ENCODE measurements around the gene PID1.

The PID1 gene

DNA sequence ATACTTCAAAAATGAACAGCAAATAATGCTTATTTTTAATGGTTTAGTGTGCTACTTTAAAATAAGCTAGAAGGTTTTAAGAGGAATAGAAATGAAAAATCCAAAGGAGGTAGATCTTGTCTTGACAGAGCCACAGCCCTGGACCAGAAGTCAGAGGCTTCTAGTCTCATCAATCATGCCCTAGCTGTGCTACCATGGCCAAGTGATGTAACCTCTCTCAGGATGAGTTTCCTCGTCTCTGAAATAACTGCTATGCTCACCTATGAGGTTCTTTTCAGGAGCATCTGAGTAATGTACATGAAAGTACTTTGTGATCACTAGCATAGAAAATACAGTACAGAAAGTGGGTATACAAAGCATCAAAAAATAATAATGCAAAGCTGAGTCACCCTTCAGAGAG, 248.4 kb downstream of the PID1 start:
- no peak for DNase-seq (ENCODE audit: low read depth, low spot score)

DNA sequence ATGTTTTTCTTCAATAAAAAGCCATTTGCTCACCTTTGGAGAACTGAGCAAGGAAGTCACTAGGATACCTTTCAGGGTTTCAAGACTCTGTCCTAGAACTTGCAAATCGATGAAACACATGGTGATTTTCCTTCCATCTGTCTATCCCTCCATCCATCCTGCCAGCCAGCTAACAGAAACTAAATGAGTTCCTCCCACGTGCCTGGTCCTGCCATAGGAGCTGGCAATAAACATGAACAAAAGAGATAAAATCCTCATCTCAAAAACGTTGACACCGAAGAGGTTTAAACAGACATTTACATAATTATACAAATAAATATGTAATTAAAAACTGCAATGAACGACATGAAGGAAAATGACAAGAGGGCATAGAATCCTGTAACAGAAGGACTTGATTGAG, 249.0 kb downstream of the PID1 start:
- DNase-seq (ENCODE audit: low read depth, low spot score), result no peak

- no peak for DNase-seq (ENCODE audit: low read depth, low spot score)
These were observed 261.3 kb downstream of the PID1 start for GRCh38 chr2:229009816-229010215.

DNA sequence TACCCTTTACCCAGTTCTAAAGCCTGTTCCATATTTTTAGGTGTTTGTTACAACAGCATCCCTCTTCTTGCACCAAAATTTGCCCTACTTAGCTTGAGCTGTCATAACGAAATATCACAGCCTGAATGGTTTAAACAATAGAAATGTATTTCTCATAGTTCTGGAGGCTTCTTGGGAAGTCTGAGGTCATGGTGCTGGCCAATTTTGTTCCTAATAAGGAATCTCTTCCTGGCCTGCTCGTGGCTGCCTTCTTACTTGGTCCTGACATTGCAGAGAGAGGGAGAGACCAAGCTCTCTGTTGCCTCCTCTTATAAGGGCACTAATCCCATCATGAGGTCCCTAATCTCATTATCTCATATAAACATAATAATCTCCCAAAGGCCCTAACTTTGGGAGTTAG, 267.8 kb downstream of the PID1 start:
- DNase-seq (ENCODE audit: low read depth, low spot score), result no peak

DNA sequence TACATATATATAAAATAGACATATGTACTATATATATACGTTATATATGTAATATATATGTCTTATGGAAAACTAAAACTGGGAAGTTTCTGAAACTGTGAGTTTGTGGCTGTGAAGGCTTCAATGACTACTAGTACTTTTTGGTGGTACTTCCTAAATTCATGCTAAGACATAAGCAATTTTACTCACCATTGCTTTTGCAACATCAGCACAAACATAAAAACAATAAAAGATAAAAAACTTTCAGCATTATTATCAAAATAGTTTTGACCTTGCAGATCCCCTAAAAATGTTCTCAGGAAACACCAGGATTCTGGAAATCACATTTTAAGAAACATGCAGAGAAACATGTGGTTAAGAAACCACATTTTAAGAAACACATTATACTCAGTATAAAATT, 269.9 kb downstream of the PID1 start:
- DNase-seq (ENCODE audit: low read depth, low spot score), result no peak

DNA sequence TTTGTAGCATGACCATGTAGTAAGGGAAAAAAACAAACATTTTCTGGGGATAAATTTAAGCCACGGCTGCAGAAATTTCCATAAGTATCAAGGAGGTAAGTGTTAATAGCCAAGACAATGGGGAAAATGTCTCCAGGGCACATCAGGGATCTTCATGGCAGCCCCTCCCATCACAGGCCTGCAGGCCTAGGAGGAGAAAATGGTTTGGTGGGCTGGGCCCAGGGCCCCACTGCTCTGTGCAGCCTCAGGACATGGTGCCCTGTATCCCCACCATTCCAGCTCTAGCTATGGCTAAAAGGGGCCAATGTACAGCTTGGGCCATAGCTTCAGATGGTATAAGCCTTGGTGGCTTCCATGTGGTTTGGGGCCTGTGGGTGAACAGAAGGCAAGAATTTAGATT, 271.8 kb downstream of the PID1 start:
- no peak for DNase-seq (ENCODE audit: low read depth, low spot score)

DNA sequence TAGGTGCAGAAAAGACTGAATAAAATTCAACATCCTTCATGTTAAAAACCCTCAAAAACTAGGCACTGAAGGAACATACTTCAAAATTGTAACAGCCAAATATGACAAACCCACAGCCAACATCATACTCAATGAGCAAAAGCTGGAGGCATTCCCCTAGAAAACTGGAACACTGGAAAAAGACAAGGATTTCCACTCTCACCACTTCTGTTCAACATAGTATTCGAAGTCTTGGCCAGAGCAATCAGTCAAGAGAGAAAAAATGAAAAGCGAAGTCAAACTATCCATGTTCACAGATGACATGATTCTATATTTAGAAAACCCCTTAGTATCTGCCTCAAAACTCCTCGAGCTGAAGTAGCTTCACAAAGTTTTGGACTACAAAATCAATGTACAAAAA, 282.3 kb downstream of the PID1 start:
- DNase-seq (ENCODE audit: low read depth, low spot score), result no peak

DNA sequence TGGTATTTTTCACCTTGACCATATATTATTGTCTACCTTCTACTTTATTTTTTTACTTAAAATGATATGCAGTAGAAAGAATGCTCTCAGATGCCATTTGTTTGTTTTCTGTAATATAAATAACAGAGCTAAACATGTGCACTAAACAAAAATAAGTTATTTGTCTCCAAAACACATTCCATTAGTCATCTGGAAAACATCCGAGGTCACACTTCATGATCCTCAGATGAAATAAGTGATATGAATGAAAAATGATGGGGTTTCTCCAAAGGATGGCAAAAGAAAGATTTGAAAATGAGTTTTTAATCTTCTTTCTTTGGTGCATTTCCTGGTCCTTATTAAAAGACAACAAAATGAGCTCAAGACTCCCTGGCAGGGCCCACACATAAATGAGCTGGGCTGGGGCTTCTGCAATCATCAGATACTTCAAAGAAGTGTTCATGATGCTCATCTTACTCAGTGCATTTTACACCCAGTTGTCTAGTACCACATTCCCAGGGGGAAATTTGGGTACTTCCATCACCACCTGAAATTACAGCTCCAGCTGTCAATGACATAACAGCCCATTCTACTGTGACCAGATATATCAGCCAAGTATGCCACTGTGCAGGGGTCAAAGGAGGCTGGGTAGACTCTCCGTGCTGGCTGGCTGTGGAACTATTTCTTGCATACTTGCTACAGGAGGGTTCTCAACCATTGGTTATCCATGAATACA, 283.5 kb downstream of the PID1 start:
- DNase-seq (ENCODE audit: low read depth, low spot score), result no peak

DNA sequence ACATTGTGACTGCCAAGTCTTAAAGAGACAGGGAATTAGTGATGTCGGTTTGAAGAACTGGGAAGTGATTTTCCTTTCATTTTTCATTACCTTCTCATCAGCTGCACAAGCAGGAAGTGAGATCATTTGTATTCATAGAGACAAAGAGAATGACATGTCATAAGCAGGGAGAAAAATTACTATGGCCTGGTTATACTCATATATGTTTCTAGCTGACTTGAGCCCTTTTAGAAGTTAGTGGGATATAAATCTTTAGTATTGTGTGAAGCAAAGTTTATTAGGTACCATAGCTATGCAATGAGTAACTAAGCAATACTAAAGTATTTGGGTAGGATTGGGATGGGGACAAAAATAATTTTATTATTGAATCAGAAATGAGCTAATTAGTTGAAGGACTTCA, 284.1 kb downstream of the PID1 start:
- no peak for DNase-seq (ENCODE audit: low read depth, low spot score)

GRCh38 chr2:228983700-228984099, 287.4 kb downstream of the PID1 start:
- DNase-seq (ENCODE audit: low read depth, low spot score), result no peak

- no peak for DNase-seq (ENCODE audit: low read depth, low spot score)
These were observed 296.9 kb downstream of the PID1 start for GRCh38 chr2:228974169-228974568.

Data from ELF-1 (cell line).